Endodermal cell (in vitro differentiated cells): ENCODE results near the gene SUPT5H. TPM values are rescaled to one million over a fixed set of nuclear protein-coding genes. Genes with fewer than 3 reads are reported as not detected.

ENCODE experiments used
- DNase-seq: peaks from one replicate; pipeline ENCODE4 v3.0.0-alpha.2; 2017
- H3K27ac ChIP-seq: 2 replicates; pipeline ENCODE4 v1.5.1; 2013; ENCODE audit warnings: mild to moderate bottlenecking, low read depth, low read length, moderate library complexity
- H3K27me3 ChIP-seq: 2 replicates; pipeline ENCODE4 v1.6.1; 2013; ENCODE audit warnings: mild to moderate bottlenecking, low read length, moderate library complexity; ENCODE audit not compliant: insufficient read depth, control insufficient read depth, poor library complexity, severe bottlenecking
- H3K36me3 ChIP-seq: 2 replicates; pipeline ENCODE4 v1.7.0; 2013; ENCODE audit warnings: mild to moderate bottlenecking, low read length, moderate library complexity; ENCODE audit not compliant: control insufficient read depth, insufficient read depth
- H3K4me1 ChIP-seq: one replicate; pipeline ENCODE4 v1.7.0; 2013; ENCODE audit warnings: low read length; ENCODE audit not compliant: control insufficient read depth, insufficient read depth
- H3K4me3 ChIP-seq: 2 replicates; pipeline ENCODE4 v1.5.1; 2013; ENCODE audit warnings: mild to moderate bottlenecking, low read length, moderate library complexity
- H3K9ac ChIP-seq: 2 replicates; pipeline ENCODE4 v1.6.1; 2013; ENCODE audit warnings: mild to moderate bottlenecking, low read length, moderate library complexity; ENCODE audit not compliant: poor library complexity, severe bottlenecking; ENCODE audit errors: extremely low read depth
- H3K9me3 ChIP-seq: 2 replicates; pipeline ENCODE4 v1.6.1; 2013; ENCODE audit warnings: mild to moderate bottlenecking, low read length, moderate library complexity; ENCODE audit not compliant: control insufficient read depth
- H3K27ac Mint-ChIP-seq: 2 replicates; pipeline ENCODE4 v1.8.0; 2020; ENCODE audit warnings: mixed read lengths
- H3K27me3 Mint-ChIP-seq: 2 replicates; pipeline ENCODE4 v1.8.0; 2021; ENCODE audit warnings: mild to moderate bottlenecking, mixed read lengths; ENCODE audit not compliant: insufficient read depth
- H3K36me3 Mint-ChIP-seq: 2 replicates; pipeline ENCODE4 v1.8.0; 2020; ENCODE audit warnings: low read depth, mixed read lengths
- H3K4me1 Mint-ChIP-seq: 2 replicates; pipeline ENCODE4 v1.8.0; 2020; ENCODE audit warnings: mixed read lengths
- H3K4me3 Mint-ChIP-seq: 2 replicates; pipeline ENCODE4 v1.8.0; 2020; ENCODE audit warnings: mild to moderate bottlenecking, moderate library complexity, mixed read lengths
- H3K9me3 Mint-ChIP-seq: 2 replicates; pipeline ENCODE4 v1.8.0; 2020; ENCODE audit warnings: mild to moderate bottlenecking, mixed read lengths
- WGBS, 2 experiments: methylation state at CpG; one replicate each; pipeline versions ENCODE4 v1.1.5 to v1.1.7; 2013; ENCODE audit warnings: missing lambda C conversion rate in 2 of 2, mixed read lengths in 1 of 2; ENCODE audit not compliant: insufficient coverage in 1 of 2, insufficient read length in 1 of 2; 5-methylcytosine and 5-hydroxymethylcytosine counted together
- total RNA-seq, 2 donors: library from RNA; stranded (reverse); fragmentation: NEBNext Ultra II Directional in 1 of 2; extraction: Animal tissue kit (Norgen Biotek cat#: 25700) in 1 of 2; gene quantifications; 2 replicates in 1 of 2; 3 replicates in 1 of 2; pipeline ENCODE4 v1.2.1, GENCODE V29; 2021
- TF ChIP-seq, protein P1 (sequence below): fragments of 200-600 bp; sonication (generic); conservative IDR thresholded peaks from 2 replicates; pipeline ENCODE4 v1.5.0; 2021; ENCODE audit warnings: antibody characterized with exemption, mild to moderate bottlenecking

SUPT5H gene
- total RNA-seq, 2 donors from 2014 or later = 130 to 139 TPM

GRCh38 chr19:39403331-39404312 is 41.8 kb upstream of the SUPT5H start:
- Histone ChIP-seq H3K4me3 (peak overlapping the region; percentile 76), H3K27ac (peak overlapping the region; percentile 96), H3K9ac (peak overlapping the region; percentile 80), H3K4me1 (peaks cover 24% of the 10 kb centered on the region), H3K36me3 (peaks cover 7% of the 10 kb centered on the region), H3K27me3 (no peaks in the 10 kb centered on the region), H3K9me3 (no peaks in the 10 kb centered on the region)
- Mint-ChIP-seq H3K27me3 (no peaks in the 10 kb centered on the region), H3K27ac (peak overlapping the region; percentile 100), H3K4me3 (peak overlapping the region; percentile 73), H3K36me3 (peaks cover 17% of the 10 kb centered on the region), H3K4me1 (peaks cover 47% of the 10 kb centered on the region), H3K9me3 (no peaks in the 10 kb centered on the region)
- TF ChIP-seq, protein P1, sequence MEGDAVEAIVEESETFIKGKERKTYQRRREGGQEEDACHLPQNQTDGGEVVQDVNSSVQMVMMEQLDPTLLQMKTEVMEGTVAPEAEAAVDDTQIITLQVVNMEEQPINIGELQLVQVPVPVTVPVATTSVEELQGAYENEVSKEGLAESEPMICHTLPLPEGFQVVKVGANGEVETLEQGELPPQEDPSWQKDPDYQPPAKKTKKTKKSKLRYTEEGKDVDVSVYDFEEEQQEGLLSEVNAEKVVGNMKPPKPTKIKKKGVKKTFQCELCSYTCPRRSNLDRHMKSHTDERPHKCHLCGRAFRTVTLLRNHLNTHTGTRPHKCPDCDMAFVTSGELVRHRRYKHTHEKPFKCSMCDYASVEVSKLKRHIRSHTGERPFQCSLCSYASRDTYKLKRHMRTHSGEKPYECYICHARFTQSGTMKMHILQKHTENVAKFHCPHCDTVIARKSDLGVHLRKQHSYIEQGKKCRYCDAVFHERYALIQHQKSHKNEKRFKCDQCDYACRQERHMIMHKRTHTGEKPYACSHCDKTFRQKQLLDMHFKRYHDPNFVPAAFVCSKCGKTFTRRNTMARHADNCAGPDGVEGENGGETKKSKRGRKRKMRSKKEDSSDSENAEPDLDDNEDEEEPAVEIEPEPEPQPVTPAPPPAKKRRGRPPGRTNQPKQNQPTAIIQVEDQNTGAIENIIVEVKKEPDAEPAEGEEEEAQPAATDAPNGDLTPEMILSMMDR = no peak
- DNase-seq = peak; percentile 92
- WGBS, 2 experiments = 10% methylated on average over 20 to 43 of the region's 43 CpGs

DNA sequence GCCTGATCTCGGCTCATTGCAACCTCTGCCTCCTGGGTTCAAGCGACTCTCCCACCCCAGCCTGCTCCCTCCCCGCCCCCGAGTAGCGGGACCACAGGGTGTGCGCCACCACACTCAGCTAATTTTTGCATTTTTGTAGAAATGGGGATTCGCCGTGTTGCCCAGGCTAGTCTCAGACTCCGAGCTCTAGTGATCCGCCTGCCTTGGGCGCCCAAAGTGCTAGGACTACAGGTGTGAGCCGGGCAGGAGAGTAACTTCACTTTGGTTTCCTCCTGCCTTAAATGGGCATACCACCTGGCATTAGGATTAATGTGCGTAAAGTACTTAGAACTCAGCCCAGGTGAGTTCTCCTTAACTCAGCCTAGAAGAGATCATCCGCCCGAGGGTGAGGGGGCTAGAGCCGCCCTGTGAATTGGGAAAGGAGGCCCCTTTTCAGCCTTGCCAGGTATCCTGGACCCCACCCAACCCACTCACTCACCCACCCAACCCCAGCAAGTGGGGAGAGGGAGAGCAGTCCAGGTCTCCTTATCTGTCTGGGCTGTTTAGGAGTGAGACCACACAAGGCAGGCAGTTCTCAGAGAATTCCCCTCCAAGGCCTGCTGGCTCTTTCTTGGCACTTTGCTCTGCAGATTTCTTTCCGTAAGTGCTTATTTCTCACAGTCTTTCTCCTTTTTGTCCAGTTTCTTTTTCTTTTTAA is 40.0 kb upstream of the SUPT5H start:
- H3K9me3 Mint-ChIP-seq = no peaks in the 10 kb centered on the region
- Histone ChIP-seq H3K4me1 (peaks cover 24% of the 10 kb centered on the region), H3K36me3 (peaks cover 4% of the 10 kb centered on the region), H3K27me3 (no peaks in the 10 kb centered on the region), H3K4me3 (no peak overlapping the region), H3K27ac (no peak overlapping the region), H3K9me3 (no peaks in the 10 kb centered on the region), H3K9ac (no peak overlapping the region)
- H3K27ac Mint-ChIP-seq = peak overlapping the region; percentile 30
- H3K4me3 Mint-ChIP-seq = peak overlapping the region; percentile 91
- DNase-seq = no peak
- whole genome bisulfite sequencing, 2 experiments = 93 to 97% methylated on average over 13 to 17 of the region's 17 CpGs
- peaks cover 10% of the 10 kb centered on the region for H3K36me3 Mint-ChIP-seq
- H3K4me1 Mint-ChIP-seq = peaks cover 38% of the 10 kb centered on the region
- no peaks in the 10 kb centered on the region for H3K27me3 Mint-ChIP-seq
- TF ChIP-seq, protein P1 = no peak

DNA sequence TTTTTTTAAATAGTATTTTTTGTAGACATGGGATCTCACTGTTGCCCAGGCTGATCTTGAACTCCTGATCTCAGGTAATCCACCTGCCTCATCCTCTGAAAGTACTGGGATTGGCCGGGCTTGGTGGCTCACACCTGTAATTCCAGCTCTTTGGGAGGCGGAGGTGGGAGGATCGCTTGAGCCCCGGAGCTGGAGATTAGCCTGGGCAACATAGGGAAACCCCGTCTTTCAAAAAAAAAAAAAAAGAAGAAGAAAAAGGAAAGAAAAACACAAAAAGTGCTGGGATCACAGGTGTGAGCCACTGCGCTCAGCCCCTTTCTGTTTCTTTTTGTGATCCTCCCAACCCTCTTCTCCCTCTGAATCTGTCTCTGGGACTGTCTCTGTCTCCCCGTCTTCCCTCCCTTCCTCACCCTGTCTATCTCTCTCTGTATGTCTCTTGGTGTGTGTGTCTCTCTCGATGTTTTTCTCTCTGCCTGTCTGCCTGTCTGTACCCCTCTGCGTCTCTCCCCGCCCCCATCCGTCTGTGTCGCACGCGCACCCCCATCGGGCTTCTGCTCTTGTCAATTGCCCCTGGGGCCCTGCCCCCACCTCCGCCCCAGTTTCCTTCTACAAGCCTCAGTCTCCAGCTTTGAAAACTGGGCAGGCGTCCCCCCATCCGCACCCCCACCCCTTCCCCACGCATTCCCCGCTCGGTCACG is 39.3 kb upstream of the SUPT5H start:
- Histone ChIP-seq H3K27ac (no peak overlapping the region), H3K9me3 (no peaks in the 10 kb centered on the region), H3K27me3 (no peaks in the 10 kb centered on the region), H3K4me3 (peak overlapping the region; percentile 74), H3K4me1 (peaks cover 20% of the 10 kb centered on the region), H3K36me3 (peaks cover 4% of the 10 kb centered on the region), H3K9ac (no peak overlapping the region)
- Mint-ChIP-seq H3K4me3 (peak overlapping the region; percentile 91), H3K27me3 (no peaks in the 10 kb centered on the region), H3K9me3 (no peaks in the 10 kb centered on the region), H3K27ac (peak overlapping the region; percentile 95), H3K36me3 (peaks cover 10% of the 10 kb centered on the region), H3K4me1 (peaks cover 42% of the 10 kb centered on the region)
- peak; percentile 66 for DNase-seq
- WGBS, 2 experiments = 26 to 66% methylated on average over 7 to 21 of the region's 22 CpGs
- TF ChIP-seq, protein P1 = no peak
